GM19240 (cell line): ENCODE measurements around the gene ENOX1.
"Not testable (repeated sequence)": the region's sequence is repeated elsewhere in the genome, so short reads cannot be mapped to it uniquely, and the experiment has no call there.

ENCODE experiments used
- DNase-seq: peaks from one replicate; pipeline ENCODE4 v3.0.0; 2011; ENCODE audit warnings: low spot score; ENCODE audit not compliant: insufficient read length

The ENOX1 gene

GRCh38 chr13:43432958-43433357, 353.8 kb downstream of the ENOX1 start:
- no peak for DNase-seq

GRCh38 chr13:43431841-43432240, 354.9 kb downstream of the ENOX1 start:
- DNase-seq = no peak

GRCh38 chr13:43431290-43431716, 355.5 kb downstream of the ENOX1 start:
- DNase-seq = no peak

GRCh38 chr13:43428545-43429296, 358.1 kb downstream of the ENOX1 start:
- DNase-seq = no peak

GRCh38 chr13:43426355-43426754, 360.4 kb downstream of the ENOX1 start:
- DNase-seq = no peak

GRCh38 chr13:43425234-43425633, 361.5 kb downstream of the ENOX1 start:
- DNase-seq = no peak

- no peak for DNase-seq
Observed at GRCh38 chr13:43424412-43424811, 362.4 kb downstream of the ENOX1 start.

- no peak for DNase-seq
Observed at GRCh38 chr13:43422116-43422515, 364.7 kb downstream of the ENOX1 start.

GRCh38 chr13:43416842-43417241, 369.9 kb downstream of the ENOX1 start:
- DNase-seq = not testable (repeated sequence)

GRCh38 chr13:43416408-43416807, 370.4 kb downstream of the ENOX1 start:
- DNase-seq = not testable (repeated sequence)

- not testable (repeated sequence) for DNase-seq
Observed at GRCh38 chr13:43415903-43416391, 370.8 kb downstream of the ENOX1 start.

- DNase-seq = no peak
Observed at GRCh38 chr13:43414111-43414510, 372.7 kb downstream of the ENOX1 start.

- no peak for DNase-seq
Observed at GRCh38 chr13:43411741-43412140, 375.0 kb downstream of the ENOX1 start.

- no peak for DNase-seq
Observed at GRCh38 chr13:43411211-43411610, 375.6 kb downstream of the ENOX1 start.

GRCh38 chr13:43408274-43408673, 378.5 kb downstream of the ENOX1 start:
- DNase-seq = no peak

GRCh38 chr13:43407023-43407581, 379.7 kb downstream of the ENOX1 start:
- DNase-seq = no peak

- no peak for DNase-seq
Observed at GRCh38 chr13:43405457-43405856, 381.3 kb downstream of the ENOX1 start.

- DNase-seq = no peak
Observed at GRCh38 chr13:43402380-43402779, 384.4 kb downstream of the ENOX1 start.

GRCh38 chr13:43401361-43401760, 385.4 kb downstream of the ENOX1 start:
- DNase-seq = no peak

GRCh38 chr13:43397111-43397510, 389.7 kb downstream of the ENOX1 start:
- DNase-seq = no peak

GRCh38 chr13:43391036-43391435, 395.7 kb downstream of the ENOX1 start:
- DNase-seq = no peak

- DNase-seq = no peak
Observed at GRCh38 chr13:43390619-43391018, 396.2 kb downstream of the ENOX1 start.

- DNase-seq = no peak
Observed at GRCh38 chr13:43389983-43390382, 396.8 kb downstream of the ENOX1 start.
